ENCODE measurements around the gene SLC4A5. TPM values are rescaled to one million over a fixed set of nuclear protein-coding genes. Genes with fewer than 3 reads are reported as not detected.
A peak's percentile ranks its signal among the peaks of the same experiment; 100 is the strongest.

SLC4A5 gene
- total and polyA plus RNA-seq, 11 donors: 0.36 to 4.1 (median 1.6) TPM

- Histone ChIP-seq H3K4me3 (peak overlapping the region; percentile 75 to 99 (median 87)), H3K36me3 (no peaks in the 10 kb centered on the region), H3K4me1 (peaks cover 0 to 54% (median 46%) of the 10 kb centered on the region in 12 donors), H3K27ac (peak overlapping the region; percentile 88 to 98 (median 93)), H3K9me3 (no peaks in the 10 kb centered on the region), H3K27me3 (no peaks in the 10 kb centered on the region)
- DNase-seq (no peak), ATAC-seq (peak in 1 of 4 donors; percentile 11)
- intact Hi-C loops (cut with DNase I): loop anchor here in 5 of 10 donors (5.0 to 10.0 kb wide), 4 partner anchors 59 to 139 kb away; no protein-coding TSS in a partner anchor
- WGBS, 4 donors: 0 to 1% (median 0%) methylated on average over 3 to 11 of the region's 11 CpGs
- TF ChIP-seq POLR2A (IDR thresholded peaks at IDR 0.05) (no peak), CTCF (IDR thresholded peaks at IDR 0.05) (no peak)
Measured at GRCh38 chr2:74391209-74391579, 48.0 kb upstream of the SLC4A5 start.

GRCh38 chr2:74390606-74391005, 47.4 kb upstream of the SLC4A5 start:
- Histone ChIP-seq H3K4me3 (peak overlapping the region in 11 of 12 donors; percentile 75 to 99 (median 86)), H3K27ac (peak overlapping the region in 3 of 12 donors; percentile 93 to 97 (median 96)), H3K9me3 (no peaks in the 10 kb centered on the region), H3K4me1 (peaks cover 0 to 60% (median 48%) of the 10 kb centered on the region in 12 donors), H3K36me3 (peaks cover 0 to under 1% (median 0%) of the 10 kb centered on the region in 9 donors), H3K27me3 (no peaks in the 10 kb centered on the region)
- ATAC-seq (no peak), DNase-seq (no peak)
- intact Hi-C loops (cut with DNase I): loop anchor here in 5 of 10 donors (5.0 to 10.0 kb wide), 4 partner anchors 58 to 138 kb away; no protein-coding TSS in a partner anchor
- TF ChIP-seq POLR2A (IDR thresholded peaks at IDR 0.05) (no peak), CTCF (IDR thresholded peaks at IDR 0.05) (no peak)
- 54 to 67% (median 59%) methylated on average over 5 of the region's 5 CpGs for WGBS, 4 donors

GRCh38 chr2:74387346-74387745, 44.1 kb upstream of the SLC4A5 start:
- peaks cover 2 to 91% (median 74%) of the 10 kb centered on the region in 12 donors for H3K4me1 ChIP-seq
- no peak for DNase-seq
- intact Hi-C loops (cut with DNase I): loop anchor here in 1 of 10 donors (5.0 kb wide), 1 partner anchor 55 kb away; no protein-coding TSS in a partner anchor
- no peaks in the 10 kb centered on the region for H3K9me3 ChIP-seq
- H3K27me3 ChIP-seq: no peaks in the 10 kb centered on the region
- H3K36me3 ChIP-seq: peaks cover 0 to 13% (median 2%) of the 10 kb centered on the region in 9 donors
- WGBS, 4 donors: 53 to 81% (median 64%) methylated on average over 1 of the region's 1 CpG
- no peak for ATAC-seq
- H3K4me3 ChIP-seq: no peak overlapping the region
- TF ChIP-seq CTCF (IDR thresholded peaks at IDR 0.05) (no peak), POLR2A (IDR thresholded peaks at IDR 0.05) (no peak)
- peak overlapping the region in 10 of 12 donors; percentile 24 to 69 (median 56) for H3K27ac ChIP-seq

GRCh38 chr2:74385396-74385795, 42.2 kb upstream of the SLC4A5 start:
- intact Hi-C loops (cut with DNase I): loop anchor here in 1 of 10 donors (5.0 kb wide), 1 partner anchor 53 kb away; no protein-coding TSS in a partner anchor
- peak overlapping the region in 1 of 12 donors; percentile 33 for H3K27ac ChIP-seq
- H3K4me3 ChIP-seq: no peak overlapping the region
- ATAC-seq: peak in 1 of 4 donors; percentile 42
- DNase-seq: no peak
- TF ChIP-seq CTCF (IDR thresholded peaks at IDR 0.05) (no peak), POLR2A (IDR thresholded peaks at IDR 0.05) (no peak)
- WGBS, 4 donors: 68 to 82% (median 78%) methylated on average over 8 of the region's 8 CpGs
- H3K27me3 ChIP-seq: no peaks in the 10 kb centered on the region
- H3K4me1 ChIP-seq: peaks cover 2 to 100% (median 79%) of the 10 kb centered on the region in 12 donors
- H3K36me3 ChIP-seq: peaks cover 0 to 13% (median 2%) of the 10 kb centered on the region in 9 donors
- no peaks in the 10 kb centered on the region for H3K9me3 ChIP-seq

All from heart left ventricle (tissue), 16 donors.